A549 (cell line): ENCODE data around the gene FUT3.

Experiments
- MYC ChIP-seq: IDR thresholded peaks from 2 replicates; pipeline ENCODE4 v1.6.1; 2012; ENCODE audit warnings: mild to moderate bottlenecking, inconsistent platforms, low read length, improper control_type of control experiment, borderline replicate concordance
- PHF8 ChIP-seq: fragments of 200-600 bp; sonication (generic); IDR thresholded peaks from 2 replicates; pipeline ENCODE4 v1.6.1; 2016; ENCODE audit warnings: low read depth, mild to moderate bottlenecking, antibody characterized with exemption, moderate library complexity, borderline replicate concordance
- POLR2A ChIP-seq: IDR thresholded peaks from 2 replicates; pipeline ENCODE4 v1.6.1; 2012; ENCODE audit warnings: mild to moderate bottlenecking, low read length
- RAD21 ChIP-seq, 2 experiments: fragments of >200 bp in 1 of 2; sonication (Bioruptor Twin) in 1 of 2; formaldehyde crosslinking in 1 of 2; IDR thresholded peaks in 1 of 2; conservative IDR thresholded peaks in 1 of 2; 2 replicates in 1 of 2; 3 replicates in 1 of 2; pipeline ENCODE4 v1.6.1; 2012 to 2018; ENCODE audit warnings: inconsistent platforms in 1 of 2
- RNF2 ChIP-seq: fragments of 200-600 bp; sonication (generic); IDR thresholded peaks from 2 replicates; pipeline ENCODE4 v1.6.1; 2016; ENCODE audit warnings: low read depth, mild to moderate bottlenecking, antibody characterized with exemption, moderate library complexity, borderline replicate concordance
- SMC3 ChIP-seq: fragments of >200 bp; sonication (Bioruptor Twin); formaldehyde crosslinking; IDR thresholded peaks from 3 replicates; pipeline ENCODE4 v1.6.1; 2018; ENCODE audit warnings: inconsistent platforms
- TF ChIP-seq, protein P1 (sequence below): IDR thresholded peaks from 2 replicates; pipeline ENCODE4 v1.6.1; 2012
- TF ChIP-seq, protein P2 (sequence below): fragments of >200 bp; sonication (Bioruptor Twin); formaldehyde crosslinking; IDR thresholded peaks from 3 replicates; pipeline ENCODE4 v1.5.1; 2016
- TF ChIP-seq, protein P3 (sequence below): fragments of 450-650 bp; IDR thresholded peaks from 2 replicates; pipeline ENCODE4 v1.6.1; 2014; ENCODE audit warnings: antibody characterized with exemption
- TF ChIP-seq, protein P4 (sequence below): fragments of >200 bp; sonication (Bioruptor Twin); formaldehyde crosslinking; IDR thresholded peaks from 3 replicates; pipeline ENCODE4 v1.6.1; 2016
- TF ChIP-seq, protein P5 (sequence below): fragments of 250-450 bp; sonication (Bioruptor Pico); IDR thresholded peaks from 2 replicates; pipeline ENCODE4 v1.5.0; 2021; ENCODE audit warnings: mild to moderate bottlenecking, moderate library complexity, borderline replicate concordance

DNA sequence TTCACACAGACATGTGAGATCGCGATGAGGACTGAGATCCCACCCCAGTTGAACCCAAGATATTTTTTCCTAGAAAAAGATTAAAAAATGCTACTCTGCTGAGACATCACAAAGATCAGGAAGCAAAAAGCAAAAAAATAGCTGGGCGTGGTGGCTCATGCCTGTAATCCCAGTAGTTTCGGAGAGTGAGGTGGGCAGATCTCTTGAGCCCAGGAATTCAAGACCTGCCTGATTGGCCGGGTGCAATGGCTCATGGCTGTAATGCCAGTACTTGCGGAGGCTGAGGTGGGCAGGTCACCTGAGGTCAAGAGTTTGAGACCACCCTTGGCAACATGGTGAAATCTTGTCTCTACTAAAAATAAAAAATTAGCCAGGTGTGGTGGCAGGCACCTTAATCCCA is 1.1 kb downstream of the FUT3 start:
- TF ChIP-seq, protein P1, sequence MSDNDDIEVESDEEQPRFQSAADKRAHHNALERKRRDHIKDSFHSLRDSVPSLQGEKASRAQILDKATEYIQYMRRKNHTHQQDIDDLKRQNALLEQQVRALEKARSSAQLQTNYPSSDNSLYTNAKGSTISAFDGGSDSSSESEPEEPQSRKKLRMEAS = no peak
- TF ChIP-seq, protein P2, sequence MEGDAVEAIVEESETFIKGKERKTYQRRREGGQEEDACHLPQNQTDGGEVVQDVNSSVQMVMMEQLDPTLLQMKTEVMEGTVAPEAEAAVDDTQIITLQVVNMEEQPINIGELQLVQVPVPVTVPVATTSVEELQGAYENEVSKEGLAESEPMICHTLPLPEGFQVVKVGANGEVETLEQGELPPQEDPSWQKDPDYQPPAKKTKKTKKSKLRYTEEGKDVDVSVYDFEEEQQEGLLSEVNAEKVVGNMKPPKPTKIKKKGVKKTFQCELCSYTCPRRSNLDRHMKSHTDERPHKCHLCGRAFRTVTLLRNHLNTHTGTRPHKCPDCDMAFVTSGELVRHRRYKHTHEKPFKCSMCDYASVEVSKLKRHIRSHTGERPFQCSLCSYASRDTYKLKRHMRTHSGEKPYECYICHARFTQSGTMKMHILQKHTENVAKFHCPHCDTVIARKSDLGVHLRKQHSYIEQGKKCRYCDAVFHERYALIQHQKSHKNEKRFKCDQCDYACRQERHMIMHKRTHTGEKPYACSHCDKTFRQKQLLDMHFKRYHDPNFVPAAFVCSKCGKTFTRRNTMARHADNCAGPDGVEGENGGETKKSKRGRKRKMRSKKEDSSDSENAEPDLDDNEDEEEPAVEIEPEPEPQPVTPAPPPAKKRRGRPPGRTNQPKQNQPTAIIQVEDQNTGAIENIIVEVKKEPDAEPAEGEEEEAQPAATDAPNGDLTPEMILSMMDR = no peak
- no peak for TF ChIP-seq POLR2A
- TF ChIP-seq RAD21 (conservative IDR thresholded peaks at IDR 0.05 in 1 of 2, IDR thresholded peaks at IDR 0.05 in 1 of 2) = no peak
- TF ChIP-seq PHF8 = no peak
- no peak for TF ChIP-seq RNF2
- TF ChIP-seq, protein P3, sequence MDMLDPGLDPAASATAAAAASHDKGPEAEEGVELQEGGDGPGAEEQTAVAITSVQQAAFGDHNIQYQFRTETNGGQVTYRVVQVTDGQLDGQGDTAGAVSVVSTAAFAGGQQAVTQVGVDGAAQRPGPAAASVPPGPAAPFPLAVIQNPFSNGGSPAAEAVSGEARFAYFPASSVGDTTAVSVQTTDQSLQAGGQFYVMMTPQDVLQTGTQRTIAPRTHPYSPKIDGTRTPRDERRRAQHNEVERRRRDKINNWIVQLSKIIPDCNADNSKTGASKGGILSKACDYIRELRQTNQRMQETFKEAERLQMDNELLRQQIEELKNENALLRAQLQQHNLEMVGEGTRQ = no peak
- no peak for TF ChIP-seq SMC3
- TF ChIP-seq, protein P4, sequence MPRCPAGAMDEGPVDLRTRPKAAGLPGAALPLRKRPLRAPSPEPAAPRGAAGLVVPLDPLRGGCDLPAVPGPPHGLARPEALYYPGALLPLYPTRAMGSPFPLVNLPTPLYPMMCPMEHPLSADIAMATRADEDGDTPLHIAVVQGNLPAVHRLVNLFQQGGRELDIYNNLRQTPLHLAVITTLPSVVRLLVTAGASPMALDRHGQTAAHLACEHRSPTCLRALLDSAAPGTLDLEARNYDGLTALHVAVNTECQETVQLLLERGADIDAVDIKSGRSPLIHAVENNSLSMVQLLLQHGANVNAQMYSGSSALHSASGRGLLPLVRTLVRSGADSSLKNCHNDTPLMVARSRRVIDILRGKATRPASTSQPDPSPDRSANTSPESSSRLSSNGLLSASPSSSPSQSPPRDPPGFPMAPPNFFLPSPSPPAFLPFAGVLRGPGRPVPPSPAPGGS = no peak
- no peak for TF ChIP-seq MYC
- TF ChIP-seq, protein P5, sequence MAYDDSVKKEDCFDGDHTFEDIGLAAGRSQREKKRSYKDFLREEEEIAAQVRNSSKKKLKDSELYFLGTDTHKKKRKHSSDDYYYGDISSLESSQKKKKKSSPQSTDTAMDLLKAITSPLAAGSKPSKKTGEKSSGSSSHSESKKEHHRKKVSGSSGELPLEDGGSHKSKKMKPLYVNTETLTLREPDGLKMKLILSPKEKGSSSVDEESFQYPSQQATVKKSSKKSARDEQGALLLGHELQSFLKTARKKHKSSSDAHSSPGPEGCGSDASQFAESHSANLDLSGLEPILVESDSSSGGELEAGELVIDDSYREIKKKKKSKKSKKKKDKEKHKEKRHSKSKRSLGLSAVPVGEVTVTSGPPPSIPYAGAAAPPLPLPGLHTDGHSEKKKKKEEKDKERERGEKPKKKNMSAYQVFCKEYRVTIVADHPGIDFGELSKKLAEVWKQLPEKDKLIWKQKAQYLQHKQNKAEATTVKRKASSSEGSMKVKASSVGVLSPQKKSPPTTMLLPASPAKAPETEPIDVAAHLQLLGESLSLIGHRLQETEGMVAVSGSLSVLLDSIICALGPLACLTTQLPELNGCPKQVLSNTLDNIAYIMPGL (CRISPR knock-in tag) = no peak
